ENCODE measurements around the gene FABP3.

FABP3 gene

DNA sequence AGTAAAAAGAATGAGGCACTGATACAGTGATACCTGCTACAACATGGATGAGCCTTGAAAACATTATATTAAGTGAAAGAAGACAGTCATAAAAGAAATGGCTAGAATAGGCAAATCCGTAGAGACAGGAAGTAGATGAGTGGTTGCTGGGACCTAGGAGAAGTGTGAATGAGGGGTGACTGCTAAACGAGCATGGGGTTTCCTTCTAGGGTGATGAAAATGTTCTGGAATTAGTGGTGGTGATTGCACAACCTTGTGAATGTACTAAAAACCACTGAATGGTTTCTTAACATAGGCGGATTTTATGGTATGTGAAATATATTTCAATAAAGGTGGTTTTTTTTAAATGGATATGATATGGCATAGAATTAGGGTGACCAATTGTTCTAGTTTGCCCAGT lies 27.5 kb upstream of the FABP3 start:
- H3K27me3 ChIP-seq (ENCODE audit: control insufficient read depth, insufficient read depth, low read length) = no peaks in the 10 kb centered on the region
- H3K27ac ChIP-seq = no peak overlapping the region
- H3K9me3 ChIP-seq (ENCODE audit: control insufficient read depth, low read length) = no peaks in the 10 kb centered on the region
- no peaks in the 10 kb centered on the region for H3K36me3 ChIP-seq (ENCODE audit: control insufficient read depth, insufficient read depth, low read length)
- no peak overlapping the region for H3K4me2 ChIP-seq (ENCODE audit: low read length)
- H2AFZ ChIP-seq = no peak overlapping the region
- no peak overlapping the region for H3K9ac ChIP-seq
- no peaks in the 10 kb centered on the region for H3K79me2 ChIP-seq
- no peaks in the 10 kb centered on the region for H3K4me1 ChIP-seq
- TF ChIP-seq, protein P1, sequence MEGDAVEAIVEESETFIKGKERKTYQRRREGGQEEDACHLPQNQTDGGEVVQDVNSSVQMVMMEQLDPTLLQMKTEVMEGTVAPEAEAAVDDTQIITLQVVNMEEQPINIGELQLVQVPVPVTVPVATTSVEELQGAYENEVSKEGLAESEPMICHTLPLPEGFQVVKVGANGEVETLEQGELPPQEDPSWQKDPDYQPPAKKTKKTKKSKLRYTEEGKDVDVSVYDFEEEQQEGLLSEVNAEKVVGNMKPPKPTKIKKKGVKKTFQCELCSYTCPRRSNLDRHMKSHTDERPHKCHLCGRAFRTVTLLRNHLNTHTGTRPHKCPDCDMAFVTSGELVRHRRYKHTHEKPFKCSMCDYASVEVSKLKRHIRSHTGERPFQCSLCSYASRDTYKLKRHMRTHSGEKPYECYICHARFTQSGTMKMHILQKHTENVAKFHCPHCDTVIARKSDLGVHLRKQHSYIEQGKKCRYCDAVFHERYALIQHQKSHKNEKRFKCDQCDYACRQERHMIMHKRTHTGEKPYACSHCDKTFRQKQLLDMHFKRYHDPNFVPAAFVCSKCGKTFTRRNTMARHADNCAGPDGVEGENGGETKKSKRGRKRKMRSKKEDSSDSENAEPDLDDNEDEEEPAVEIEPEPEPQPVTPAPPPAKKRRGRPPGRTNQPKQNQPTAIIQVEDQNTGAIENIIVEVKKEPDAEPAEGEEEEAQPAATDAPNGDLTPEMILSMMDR (IDR thresholded peaks at IDR 0.05) = no peak
- H3K4me3 ChIP-seq (ENCODE audit: low read depth, low read length) = no peak overlapping the region

DNA sequence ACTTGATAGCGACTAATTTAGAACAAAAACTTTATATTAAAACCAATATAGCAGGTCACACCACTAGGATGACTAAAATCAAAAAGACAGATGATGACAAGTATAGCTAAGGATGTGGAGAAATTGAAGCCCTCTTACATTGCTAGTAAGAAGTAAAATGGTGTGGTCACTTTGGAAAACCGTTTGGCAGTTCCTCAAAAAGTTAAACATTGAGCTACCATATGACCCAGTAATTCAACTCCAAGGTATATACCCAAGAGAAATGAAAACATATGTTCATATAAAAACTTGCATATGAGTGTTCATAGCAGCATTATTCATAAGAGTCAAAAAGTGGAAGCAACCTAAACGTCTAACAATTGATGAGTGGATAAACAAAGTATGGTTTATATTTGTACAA lies 27.1 kb upstream of the FABP3 start:
- TF ChIP-seq, protein P1 (IDR thresholded peaks at IDR 0.05) = no peak
- H3K9ac ChIP-seq = no peak overlapping the region

DNA sequence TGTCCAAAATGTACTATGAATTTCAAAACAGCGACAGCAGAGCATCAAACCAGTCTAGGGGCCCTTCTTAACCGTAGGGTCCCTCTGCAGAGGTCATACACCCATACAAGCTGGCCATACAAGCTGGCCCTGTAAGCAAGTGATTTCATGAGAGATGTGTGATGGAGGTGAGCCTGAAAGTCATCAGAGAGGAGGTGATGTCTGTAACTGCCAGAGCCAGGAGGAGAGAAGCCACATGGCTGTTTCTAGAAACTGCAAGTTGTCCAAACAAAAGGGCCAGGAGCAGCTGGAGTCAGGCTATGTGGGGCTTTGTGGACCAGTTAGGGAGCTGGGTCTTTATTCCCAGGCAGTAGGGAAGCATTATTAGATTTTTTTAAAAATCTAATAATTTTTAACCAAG lies 25.4 kb upstream of the FABP3 start:
- Histone ChIP-seq H3K79me2 (no peaks in the 10 kb centered on the region), H3K9ac (no peak overlapping the region), H3K4me2 (ENCODE audit: low read length) (no peak overlapping the region), H2AFZ (no peak overlapping the region), H3K27ac (no peak overlapping the region), H3K36me3 (ENCODE audit: control insufficient read depth, insufficient read depth, low read length) (no peaks in the 10 kb centered on the region), H3K9me3 (ENCODE audit: control insufficient read depth, low read length) (no peaks in the 10 kb centered on the region), H3K4me3 (ENCODE audit: low read depth, low read length) (no peak overlapping the region), H3K27me3 (ENCODE audit: control insufficient read depth, insufficient read depth, low read length) (no peaks in the 10 kb centered on the region), H3K4me1 (no peaks in the 10 kb centered on the region)
- TF ChIP-seq, protein P1 (IDR thresholded peaks at IDR 0.05) = no peak

More for the DNA sequence above, 27.1 kb upstream of the FABP3 start:
- no peaks in the 10 kb centered on the region for H3K27me3 ChIP-seq (ENCODE audit: control insufficient read depth, insufficient read depth, low read length)
- no peak overlapping the region for H3K4me3 ChIP-seq (ENCODE audit: low read depth, low read length)
- H3K36me3 ChIP-seq (ENCODE audit: control insufficient read depth, insufficient read depth, low read length) = no peaks in the 10 kb centered on the region
- no peaks in the 10 kb centered on the region for H3K79me2 ChIP-seq
- H3K27ac ChIP-seq = no peak overlapping the region
- H3K9me3 ChIP-seq (ENCODE audit: control insufficient read depth, low read length) = no peaks in the 10 kb centered on the region
- H3K4me2 ChIP-seq (ENCODE audit: low read length) = no peak overlapping the region
- H3K4me1 ChIP-seq = no peaks in the 10 kb centered on the region
- H2AFZ ChIP-seq = no peak overlapping the region

GRCh38 chr1:31397360-31398095 lies 24.7 kb upstream of the FABP3 start:
- H3K36me3 ChIP-seq (ENCODE audit: control insufficient read depth, insufficient read depth, low read length) = no peaks in the 10 kb centered on the region
- TF ChIP-seq, protein P1 (IDR thresholded peaks at IDR 0.05) = no peak
- no peaks in the 10 kb centered on the region for H3K4me1 ChIP-seq
- no peak overlapping the region for H3K4me3 ChIP-seq (ENCODE audit: low read depth, low read length)
- no peak overlapping the region for H3K9ac ChIP-seq
- no peak overlapping the region for H3K4me2 ChIP-seq (ENCODE audit: low read length)
- H3K27ac ChIP-seq = no peak overlapping the region
- H3K27me3 ChIP-seq (ENCODE audit: control insufficient read depth, insufficient read depth, low read length) = no peaks in the 10 kb centered on the region
- no peak overlapping the region for H2AFZ ChIP-seq
- H3K79me2 ChIP-seq = no peaks in the 10 kb centered on the region
- no peaks in the 10 kb centered on the region for H3K9me3 ChIP-seq (ENCODE audit: control insufficient read depth, low read length)

Data from parathyroid adenoma (tissue), 2 donors.